Measurements from ENCODE around the gene CDKL2. TPM values are rescaled to one million over a fixed set of nuclear protein-coding genes. Genes with fewer than 3 reads are reported as not detected.
"Not testable (repeated sequence)": the region's sequence is repeated elsewhere in the genome, so short reads cannot be mapped to it uniquely, and the experiment has no call there.

CDKL2 gene
- total RNA-seq, 4 donors from 2014 or later, result 1.2 to 3.1 TPM; not detected in 2

DNA sequence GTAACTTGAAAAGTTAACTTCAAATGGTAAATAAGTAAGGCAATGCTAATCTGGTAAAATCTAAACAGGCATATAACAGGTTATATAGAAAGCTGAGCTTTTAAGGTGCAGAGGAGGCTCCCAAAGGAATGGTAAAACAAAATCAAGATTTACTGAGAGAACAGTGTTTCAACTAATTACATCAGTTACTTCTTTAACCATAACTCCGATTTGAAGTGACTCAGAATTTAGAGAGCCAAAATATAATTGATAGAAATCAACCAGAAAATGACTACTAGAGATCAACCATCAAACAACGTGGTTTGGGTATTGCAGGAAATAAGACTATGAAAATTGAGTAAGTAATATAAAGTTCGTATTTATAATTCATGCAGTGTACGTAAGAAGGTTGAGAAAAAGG lies 36.0 kb upstream of the CDKL2 start:
- intact Hi-C loops (cut with DNase I; ENCODE audit: low total_unique reads), result no loop called here
- peaks cover 4 to 10% of the 10 kb centered on the region in 2 donors for H3K4me1 ChIP-seq

DNA sequence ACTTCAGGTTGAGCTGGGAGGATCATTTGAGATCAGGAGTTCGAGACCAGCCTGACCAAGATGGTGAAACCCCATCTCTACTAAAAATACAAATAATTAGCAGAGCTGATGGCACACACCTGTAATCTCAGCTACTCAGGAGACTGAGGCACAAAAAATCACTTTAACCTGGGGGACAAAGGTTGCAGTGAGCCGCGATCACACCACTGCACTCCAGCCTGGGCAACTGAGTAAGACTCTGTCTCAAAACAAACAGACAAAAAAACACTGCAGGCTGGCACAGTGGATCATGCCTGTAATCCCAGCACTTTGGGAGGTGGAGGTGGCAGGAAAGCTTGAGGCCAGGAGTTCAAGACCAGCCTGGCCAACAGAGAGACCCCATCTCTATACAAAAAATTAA lies 34.3 kb upstream of the CDKL2 start:
- H3K4me1 ChIP-seq; H3K9me3 ChIP-seq; H3K27me3 ChIP-seq; DNase-seq; H3K27ac ChIP-seq; H3K36me3 ChIP-seq; intact Hi-C loops (cut with DNase I; ENCODE audit: low total_unique reads); H3K4me3 ChIP-seq: not testable (repeated sequence)

More for the DNA sequence above, 36.0 kb upstream of the CDKL2 start:
- DNase-seq, result no peak
- Histone ChIP-seq H3K27me3 (no peaks in the 10 kb centered on the region), H3K9me3 (no peaks in the 10 kb centered on the region), H3K36me3 (no peaks in the 10 kb centered on the region), H3K4me3 (no peak overlapping the region), H3K27ac (no peak overlapping the region)
- TF ChIP-seq, protein P1, sequence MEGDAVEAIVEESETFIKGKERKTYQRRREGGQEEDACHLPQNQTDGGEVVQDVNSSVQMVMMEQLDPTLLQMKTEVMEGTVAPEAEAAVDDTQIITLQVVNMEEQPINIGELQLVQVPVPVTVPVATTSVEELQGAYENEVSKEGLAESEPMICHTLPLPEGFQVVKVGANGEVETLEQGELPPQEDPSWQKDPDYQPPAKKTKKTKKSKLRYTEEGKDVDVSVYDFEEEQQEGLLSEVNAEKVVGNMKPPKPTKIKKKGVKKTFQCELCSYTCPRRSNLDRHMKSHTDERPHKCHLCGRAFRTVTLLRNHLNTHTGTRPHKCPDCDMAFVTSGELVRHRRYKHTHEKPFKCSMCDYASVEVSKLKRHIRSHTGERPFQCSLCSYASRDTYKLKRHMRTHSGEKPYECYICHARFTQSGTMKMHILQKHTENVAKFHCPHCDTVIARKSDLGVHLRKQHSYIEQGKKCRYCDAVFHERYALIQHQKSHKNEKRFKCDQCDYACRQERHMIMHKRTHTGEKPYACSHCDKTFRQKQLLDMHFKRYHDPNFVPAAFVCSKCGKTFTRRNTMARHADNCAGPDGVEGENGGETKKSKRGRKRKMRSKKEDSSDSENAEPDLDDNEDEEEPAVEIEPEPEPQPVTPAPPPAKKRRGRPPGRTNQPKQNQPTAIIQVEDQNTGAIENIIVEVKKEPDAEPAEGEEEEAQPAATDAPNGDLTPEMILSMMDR (IDR thresholded peaks at IDR 0.05), result no peak
- no peak for TF ChIP-seq POLR2A (IDR thresholded peaks at IDR 0.05)

DNA sequence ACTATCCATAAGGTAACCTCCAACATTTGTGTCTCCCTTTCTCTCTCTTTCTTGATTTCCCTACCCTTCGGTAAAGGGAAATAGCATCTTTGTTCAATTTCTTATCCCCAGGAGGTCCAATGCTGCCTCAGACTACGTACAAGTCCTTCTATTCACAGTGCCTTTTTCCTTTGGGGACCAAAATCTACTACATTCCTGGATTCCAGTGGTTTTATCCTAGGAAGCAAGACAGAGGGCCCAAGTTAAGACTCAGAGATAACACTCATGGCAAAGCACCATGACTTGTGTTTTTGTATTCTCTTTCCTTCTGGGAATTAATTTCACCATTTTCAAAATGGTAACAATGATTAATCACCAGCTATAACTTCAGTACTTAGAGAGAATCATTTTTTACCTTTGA lies 32.3 kb upstream of the CDKL2 start:
- H3K9me3 ChIP-seq, result no peaks in the 10 kb centered on the region
- DNase-seq, result no peak
- no peaks in the 10 kb centered on the region for H3K36me3 ChIP-seq
- intact Hi-C loops (cut with DNase I; ENCODE audit: low total_unique reads), result no loop called here
- H3K4me1 ChIP-seq, result peaks cover 4% of the 10 kb centered on the region in 2 donors
- H3K27me3 ChIP-seq, result no peaks in the 10 kb centered on the region
- H3K27ac ChIP-seq, result no peak overlapping the region
- TF ChIP-seq, protein P1 (IDR thresholded peaks at IDR 0.05), result no peak
- TF ChIP-seq POLR2A (IDR thresholded peaks at IDR 0.05), result no peak
- H3K4me3 ChIP-seq, result no peak overlapping the region

DNA sequence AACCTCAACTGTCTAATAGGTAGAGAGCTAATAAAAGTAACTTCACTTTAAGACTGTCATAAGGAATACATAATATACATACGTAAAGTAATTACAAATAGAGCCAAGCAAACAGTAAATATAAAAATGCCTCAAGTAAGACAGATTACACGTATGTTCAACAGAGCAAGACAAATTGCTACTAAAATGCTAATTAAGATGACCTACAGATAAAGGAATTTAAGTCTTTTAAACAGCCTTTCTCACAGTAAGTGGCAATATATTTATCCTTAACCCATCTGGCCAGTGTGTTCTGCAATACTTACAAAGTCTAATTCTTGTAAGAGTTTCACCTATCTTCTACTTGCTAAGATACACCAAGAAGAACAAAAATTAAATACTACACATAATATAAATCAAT lies 30.2 kb upstream of the CDKL2 start:
- no peaks in the 10 kb centered on the region for H3K4me1 ChIP-seq
- no peaks in the 10 kb centered on the region for H3K27me3 ChIP-seq
- H3K27ac ChIP-seq, result no peak overlapping the region
- TF ChIP-seq, protein P1 (IDR thresholded peaks at IDR 0.05), result no peak
- no peak for TF ChIP-seq POLR2A (IDR thresholded peaks at IDR 0.05)
- DNase-seq, result no peak
- no peaks in the 10 kb centered on the region for H3K9me3 ChIP-seq
- intact Hi-C loops (cut with DNase I; ENCODE audit: low total_unique reads), result no loop called here
- H3K4me3 ChIP-seq, result no peak overlapping the region
- no peaks in the 10 kb centered on the region for H3K36me3 ChIP-seq

DNA sequence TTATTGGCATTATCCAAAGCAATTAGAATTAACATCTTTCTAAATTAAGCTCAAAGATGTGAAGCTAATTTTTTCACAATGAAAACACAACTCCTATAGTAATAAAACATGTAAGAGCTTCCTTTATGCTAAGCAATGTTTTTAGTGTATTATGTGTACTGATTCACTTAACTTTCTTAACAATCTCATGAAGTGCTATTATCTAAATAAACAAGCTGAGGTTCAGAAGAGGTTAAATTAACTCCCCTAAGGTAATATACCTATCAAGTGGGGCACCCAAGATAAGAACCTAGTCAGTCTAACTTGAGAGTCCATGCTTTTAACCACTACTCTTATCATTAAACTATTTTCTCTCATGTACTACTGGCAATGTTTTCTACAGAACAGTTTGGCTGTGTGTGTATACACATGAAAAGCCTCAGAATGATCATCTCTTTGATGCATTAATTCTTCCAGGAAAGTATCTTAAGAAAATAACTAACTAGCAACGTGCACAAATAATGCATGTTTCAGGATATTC lies 29.2 kb upstream of the CDKL2 start:
- H3K27me3 ChIP-seq, result no peaks in the 10 kb centered on the region
- no peaks in the 10 kb centered on the region for H3K4me1 ChIP-seq
- intact Hi-C loops (cut with DNase I; ENCODE audit: low total_unique reads), result no loop called here
- TF ChIP-seq, protein P1 (IDR thresholded peaks at IDR 0.05), result no peak
- no peak for TF ChIP-seq POLR2A (IDR thresholded peaks at IDR 0.05)
- no peaks in the 10 kb centered on the region for H3K9me3 ChIP-seq
- no peaks in the 10 kb centered on the region for H3K36me3 ChIP-seq
- no peak overlapping the region for H3K27ac ChIP-seq
- H3K4me3 ChIP-seq, result no peak overlapping the region
- no peak for DNase-seq

DNA sequence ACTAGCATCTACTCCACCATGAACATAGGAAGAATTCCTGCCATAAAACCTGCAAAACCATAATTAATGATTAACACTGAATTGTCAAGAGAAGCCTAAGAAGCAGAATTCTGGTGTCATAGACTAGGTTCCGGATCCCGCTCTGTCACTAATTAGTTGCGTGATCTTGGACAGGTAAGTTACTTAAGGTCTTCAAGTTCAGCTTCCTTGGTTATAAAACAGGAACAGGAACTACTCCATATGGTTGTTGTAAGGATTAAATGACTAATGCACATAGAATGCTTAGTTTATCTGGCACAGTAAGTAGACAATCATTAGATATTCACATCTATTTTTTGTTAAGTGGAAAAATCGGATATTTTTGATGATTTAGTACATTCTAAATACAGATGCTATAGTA lies 28.5 kb upstream of the CDKL2 start:
- no peaks in the 10 kb centered on the region for H3K36me3 ChIP-seq
- H3K27ac ChIP-seq, result no peak overlapping the region
- DNase-seq, result no peak
- TF ChIP-seq, protein P1 (IDR thresholded peaks at IDR 0.05), result no peak
- TF ChIP-seq POLR2A (IDR thresholded peaks at IDR 0.05), result no peak
- H3K9me3 ChIP-seq, result no peaks in the 10 kb centered on the region
- H3K4me3 ChIP-seq, result no peak overlapping the region
- intact Hi-C loops (cut with DNase I; ENCODE audit: low total_unique reads), result no loop called here
- H3K27me3 ChIP-seq, result no peaks in the 10 kb centered on the region
- H3K4me1 ChIP-seq, result no peaks in the 10 kb centered on the region

Measured in uterus (tissue), 4 donors.